GM12865 (cell line): Measurements from ENCODE around the gene MAEL.

Experiments
- DNase-seq: peaks from one replicate; pipeline ENCODE4 v3.0.0; 2010; ENCODE audit warnings: low read depth
- H3K4me3 ChIP-seq: 2 replicates; pipeline ENCODE4 v1.5.1; 2011; ENCODE audit warnings: mild to moderate bottlenecking, low read depth, low read length, control low read depth
- TF ChIP-seq, protein P1 (sequence below): IDR thresholded peaks from 2 replicates; pipeline ENCODE4 v1.5.1; 2011; ENCODE audit warnings: low read length, control low read depth, low read depth, inconsistent platforms; ENCODE audit not compliant: insufficient read depth; ENCODE audit errors: missing control alignments

The MAEL gene

DNA sequence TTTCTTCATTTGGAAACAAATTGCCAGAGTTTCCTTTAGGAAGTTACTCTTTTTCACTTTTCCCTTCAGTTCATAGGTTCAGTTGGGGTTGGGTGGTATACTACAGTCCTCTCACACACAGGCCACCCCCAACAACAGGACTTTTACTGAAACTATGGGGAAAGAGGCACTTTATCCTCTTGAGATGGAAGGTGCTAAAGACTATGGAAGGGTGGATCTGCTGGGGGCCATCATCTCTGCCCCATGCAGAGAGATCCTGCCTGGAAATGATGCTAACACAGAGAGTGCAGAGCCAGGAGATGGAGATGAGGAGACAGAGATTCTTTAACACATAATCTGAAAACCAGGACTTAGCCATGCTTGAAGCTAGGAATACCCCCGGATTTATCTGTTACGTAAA lies 38.0 kb upstream of the MAEL start:
- TF ChIP-seq, protein P1, sequence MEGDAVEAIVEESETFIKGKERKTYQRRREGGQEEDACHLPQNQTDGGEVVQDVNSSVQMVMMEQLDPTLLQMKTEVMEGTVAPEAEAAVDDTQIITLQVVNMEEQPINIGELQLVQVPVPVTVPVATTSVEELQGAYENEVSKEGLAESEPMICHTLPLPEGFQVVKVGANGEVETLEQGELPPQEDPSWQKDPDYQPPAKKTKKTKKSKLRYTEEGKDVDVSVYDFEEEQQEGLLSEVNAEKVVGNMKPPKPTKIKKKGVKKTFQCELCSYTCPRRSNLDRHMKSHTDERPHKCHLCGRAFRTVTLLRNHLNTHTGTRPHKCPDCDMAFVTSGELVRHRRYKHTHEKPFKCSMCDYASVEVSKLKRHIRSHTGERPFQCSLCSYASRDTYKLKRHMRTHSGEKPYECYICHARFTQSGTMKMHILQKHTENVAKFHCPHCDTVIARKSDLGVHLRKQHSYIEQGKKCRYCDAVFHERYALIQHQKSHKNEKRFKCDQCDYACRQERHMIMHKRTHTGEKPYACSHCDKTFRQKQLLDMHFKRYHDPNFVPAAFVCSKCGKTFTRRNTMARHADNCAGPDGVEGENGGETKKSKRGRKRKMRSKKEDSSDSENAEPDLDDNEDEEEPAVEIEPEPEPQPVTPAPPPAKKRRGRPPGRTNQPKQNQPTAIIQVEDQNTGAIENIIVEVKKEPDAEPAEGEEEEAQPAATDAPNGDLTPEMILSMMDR = no peak
- H3K4me3 ChIP-seq = no peak overlapping the region
- no peak for DNase-seq

DNA sequence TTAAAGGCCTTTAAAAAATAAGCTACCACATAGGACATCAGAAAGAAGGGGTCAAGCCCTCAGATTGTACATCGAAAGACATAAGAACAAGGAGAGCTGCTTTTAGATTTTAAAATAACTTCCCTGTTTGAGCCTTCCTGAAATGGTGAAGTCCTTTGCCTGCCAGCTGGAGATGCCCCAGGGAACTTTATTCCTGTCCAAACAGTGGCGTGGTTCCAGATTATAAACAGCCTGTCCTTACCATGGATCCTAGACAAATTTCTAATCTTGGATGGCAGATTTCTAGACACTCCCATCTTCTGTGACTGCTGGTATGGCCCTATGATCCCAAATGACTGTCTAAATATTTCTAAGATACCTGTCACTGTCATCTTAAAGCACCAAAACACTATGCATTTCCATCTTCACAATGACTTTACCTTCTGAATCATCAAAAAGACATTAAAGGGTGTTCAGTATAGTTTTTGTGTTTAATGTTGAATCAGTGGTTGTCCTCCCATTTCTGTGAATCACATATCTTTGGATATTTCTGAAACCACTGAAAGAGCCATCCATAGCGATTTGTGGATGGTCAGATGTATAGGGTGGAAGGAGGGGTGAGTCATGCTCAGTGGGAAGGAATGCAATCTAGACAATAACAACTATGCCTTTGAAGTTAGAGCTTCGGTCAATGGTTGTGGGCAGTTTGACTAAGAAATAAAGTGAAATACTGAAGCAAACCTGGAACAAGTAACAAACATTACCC lies 36.9 kb upstream of the MAEL start:
- no peak overlapping the region for H3K4me3 ChIP-seq
- peak; percentile 8 for DNase-seq
- TF ChIP-seq, protein P1 = no peak

DNA sequence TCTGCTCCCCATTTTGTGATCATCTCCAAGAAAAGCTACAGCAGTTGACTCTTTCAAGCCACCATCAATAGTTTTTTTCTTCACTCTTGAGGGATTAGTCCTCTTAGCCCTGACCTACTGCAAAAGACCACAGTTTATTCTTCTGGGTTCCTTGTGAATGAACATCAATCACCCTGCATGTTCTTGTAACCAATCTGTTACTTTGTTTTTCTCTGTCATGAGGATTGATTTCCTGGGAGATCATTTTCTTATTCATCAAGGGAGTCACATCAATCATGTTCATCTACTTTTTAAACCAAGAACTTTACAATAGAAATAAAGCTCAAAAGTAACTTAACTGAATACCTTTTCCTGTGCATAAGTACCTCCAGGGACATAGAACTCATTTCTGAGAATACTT lies 35.6 kb upstream of the MAEL start:
- H3K4me3 ChIP-seq = no peak overlapping the region
- TF ChIP-seq, protein P1 = no peak

DNA sequence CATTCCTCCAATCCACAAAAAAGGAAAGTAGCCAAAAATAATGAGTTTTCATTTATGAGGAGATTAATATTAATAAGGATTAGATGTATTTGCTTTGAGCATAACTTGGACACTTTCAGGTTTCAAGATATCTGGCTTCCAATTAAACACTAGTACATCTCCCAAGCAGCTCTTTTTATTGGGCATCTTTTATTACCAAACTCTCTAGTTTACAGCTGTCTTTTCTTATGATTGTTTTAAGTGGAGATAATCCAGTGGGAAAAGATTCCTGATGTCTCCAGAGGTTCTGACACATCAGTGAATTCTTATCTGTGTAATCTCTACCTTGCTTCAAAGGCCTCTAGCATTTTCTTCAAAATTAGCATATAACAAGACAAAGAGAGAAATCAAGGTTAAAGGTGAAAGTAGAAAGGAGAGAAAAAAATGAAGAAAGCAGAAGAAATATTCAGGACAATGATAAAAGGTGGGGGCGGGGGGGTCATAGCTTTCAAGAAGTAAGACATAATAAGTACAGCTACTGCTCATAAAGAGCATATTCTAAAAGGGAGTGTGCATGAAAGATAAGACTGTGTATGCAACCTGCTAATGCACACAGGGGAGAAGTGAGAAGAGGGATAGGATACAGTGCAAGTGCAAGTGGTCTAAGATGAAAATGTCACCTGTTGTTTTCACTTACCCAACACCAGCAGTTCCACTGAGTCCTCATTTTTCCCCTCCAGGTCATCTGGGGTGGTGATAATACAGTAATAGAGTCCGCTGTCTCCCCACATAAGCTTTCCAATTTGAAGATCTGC lies 32.8 kb upstream of the MAEL start:
- peak; percentile 20 for DNase-seq
- no peak overlapping the region for H3K4me3 ChIP-seq
- TF ChIP-seq, protein P1 = no peak

More for the DNA sequence above, 35.6 kb upstream of the MAEL start:
- DNase-seq = no peak

DNA sequence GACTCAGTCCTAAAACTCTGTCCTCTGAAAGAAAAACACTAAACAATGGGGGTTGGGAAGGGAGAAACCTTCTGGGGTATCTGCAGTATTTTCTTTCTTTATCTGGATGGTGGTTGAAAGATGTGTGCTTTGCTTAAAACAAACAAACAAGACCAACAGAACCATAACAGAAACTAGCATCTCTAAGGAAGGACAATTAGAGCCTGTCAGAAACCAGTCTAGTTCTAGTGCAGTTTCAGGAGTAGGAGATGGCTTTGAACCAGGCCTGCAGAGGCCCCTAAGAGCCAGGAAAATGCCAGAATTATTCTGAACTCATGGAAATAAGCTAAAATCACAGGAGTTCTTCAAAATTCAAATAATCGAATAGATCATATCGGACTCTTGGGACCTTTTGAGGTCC lies 32.2 kb upstream of the MAEL start:
- no peak for DNase-seq
- no peak overlapping the region for H3K4me3 ChIP-seq
- TF ChIP-seq, protein P1 = no peak

DNA sequence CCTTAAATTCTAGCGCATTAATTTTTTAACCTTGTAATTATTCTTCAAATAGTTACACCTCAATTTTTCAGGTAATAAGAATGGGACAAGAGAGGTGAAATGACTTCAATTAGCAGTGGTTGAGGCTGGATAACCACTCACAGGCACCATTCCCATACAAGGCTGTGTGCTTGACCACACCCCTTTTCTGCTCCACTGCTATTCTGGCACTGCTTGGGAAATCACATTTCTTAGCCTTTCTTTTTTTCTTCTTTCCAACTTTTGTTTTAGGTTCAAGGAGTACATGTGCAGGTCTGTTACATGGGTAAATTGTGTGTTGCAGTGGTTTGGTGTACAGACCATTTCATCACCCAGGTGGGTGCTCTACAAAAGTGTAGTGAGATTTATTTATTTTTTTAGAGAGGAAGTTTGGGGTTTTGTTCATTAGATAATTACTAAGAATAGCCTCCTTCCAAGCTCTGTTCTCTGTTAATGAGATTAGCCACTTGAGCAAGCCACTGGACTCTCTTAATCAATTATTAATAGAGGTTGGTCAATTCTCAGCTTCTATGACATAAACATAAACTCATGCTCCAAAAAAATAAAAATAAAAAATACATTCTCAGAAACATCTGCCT lies 28.1 kb upstream of the MAEL start:
- no peak for DNase-seq
- TF ChIP-seq, protein P1 = no peak
- H3K4me3 ChIP-seq = no peak overlapping the region
